Measurements from ENCODE around the gene TMEM270.
A peak's percentile ranks its signal among the peaks of the same experiment; 100 is the strongest.
"Not testable (repeated sequence)": the region's sequence is repeated elsewhere in the genome, so short reads cannot be mapped to it uniquely, and the experiment has no call there.

Gene TMEM270

DNA sequence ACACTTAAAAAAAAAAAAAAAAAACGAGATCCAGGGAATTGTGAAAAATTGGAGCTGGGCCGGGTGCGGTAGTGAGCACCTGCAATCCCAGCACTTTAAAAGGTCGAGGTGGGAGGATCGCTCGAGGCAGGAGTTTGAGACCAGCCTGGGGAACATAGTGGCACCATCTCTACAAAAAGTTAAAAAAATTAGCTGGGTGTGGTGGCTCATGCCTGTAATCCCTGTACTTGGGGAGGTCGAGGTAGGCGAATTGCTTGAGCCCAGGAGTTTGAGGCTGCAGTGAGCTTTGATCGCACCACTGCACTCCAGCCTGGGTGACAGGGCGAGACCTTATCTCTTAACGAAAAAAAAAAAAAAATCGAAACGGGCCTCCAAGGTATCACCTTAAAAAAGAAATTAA, 28.2 kb upstream of the TMEM270 start:
- DNase-seq, result no peak

DNA sequence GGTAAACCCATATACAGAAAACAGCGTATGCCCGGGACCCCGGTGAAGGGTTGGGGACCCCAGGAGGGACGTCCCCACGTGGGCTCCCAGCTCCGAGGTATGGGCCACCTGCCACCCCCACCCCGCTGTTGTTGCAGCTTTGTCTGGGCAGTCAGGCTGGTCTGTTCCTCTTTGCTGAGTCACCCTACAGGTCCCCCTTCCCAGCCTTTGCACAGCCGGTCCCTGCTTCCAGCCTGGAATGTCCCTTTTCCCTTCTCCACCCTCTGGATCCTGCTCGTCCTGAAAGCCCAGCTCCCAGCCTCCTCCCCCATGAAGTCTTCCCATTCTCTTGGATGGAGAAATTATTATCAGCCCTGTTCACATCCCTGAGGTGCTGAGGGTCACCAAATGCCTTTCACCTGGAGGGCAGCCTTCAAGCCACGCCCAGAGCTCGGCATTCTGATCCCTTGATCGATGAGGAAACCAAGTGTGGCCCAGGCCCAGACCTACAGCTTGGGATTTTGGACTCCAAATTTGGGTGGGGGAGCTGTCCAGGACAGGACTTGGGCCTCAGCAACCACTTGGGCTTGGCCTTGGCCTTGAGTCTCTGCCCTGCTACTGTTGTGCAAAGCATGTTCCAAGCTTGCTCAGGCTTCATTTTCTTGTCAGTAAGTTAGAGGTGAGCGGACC, 27.6 kb upstream of the TMEM270 start:
- DNase-seq, result no peak

DNA sequence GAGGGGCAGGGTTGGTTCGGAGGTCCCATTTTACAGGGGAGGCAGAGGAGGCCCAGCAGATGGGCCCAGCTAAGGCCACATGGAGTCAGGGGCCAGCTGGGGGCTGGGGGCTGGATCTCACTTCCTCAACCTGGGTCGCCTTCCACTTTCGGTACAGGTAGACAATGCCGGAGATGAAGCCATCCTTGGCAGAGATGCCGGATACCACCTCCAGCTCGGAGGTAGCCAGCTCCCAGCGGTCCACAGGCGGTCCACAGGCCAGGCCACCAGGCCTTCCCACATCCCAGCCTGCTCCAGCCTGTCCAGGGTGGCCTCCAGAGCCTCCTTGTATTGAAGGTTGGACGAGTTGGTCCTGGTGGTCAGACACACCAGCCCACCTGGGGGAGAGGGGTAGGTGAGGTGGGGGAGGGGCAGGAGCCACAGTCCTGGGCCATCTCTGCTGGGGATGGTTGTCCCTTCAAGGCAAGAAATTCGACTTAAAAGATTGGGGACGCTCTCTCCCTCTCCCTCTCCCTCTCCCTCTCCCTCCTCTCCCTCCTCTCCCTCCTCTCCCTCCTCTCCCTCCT, 26.2 kb upstream of the TMEM270 start:
- DNase-seq, result no peak

DNA sequence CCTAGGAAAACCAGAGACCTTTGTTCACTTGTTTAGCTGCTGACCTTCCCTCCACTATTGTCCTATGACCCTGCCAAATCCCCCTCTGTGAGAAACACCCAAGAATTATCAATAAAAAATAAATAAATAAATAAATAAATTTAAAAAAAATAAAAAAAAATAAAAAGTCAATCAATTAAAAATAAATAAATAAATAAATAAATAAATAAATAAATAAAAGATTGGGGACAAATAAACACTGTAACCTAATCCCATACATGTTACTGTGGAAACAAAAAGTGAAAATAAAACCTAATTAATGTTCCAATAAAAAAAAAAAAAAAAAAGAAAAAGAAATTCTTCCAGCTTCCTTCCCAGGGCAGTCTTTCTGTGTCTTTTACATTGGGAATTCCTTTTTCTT, 23.8 kb upstream of the TMEM270 start:
- DNase-seq, result not testable (repeated sequence)

DNA sequence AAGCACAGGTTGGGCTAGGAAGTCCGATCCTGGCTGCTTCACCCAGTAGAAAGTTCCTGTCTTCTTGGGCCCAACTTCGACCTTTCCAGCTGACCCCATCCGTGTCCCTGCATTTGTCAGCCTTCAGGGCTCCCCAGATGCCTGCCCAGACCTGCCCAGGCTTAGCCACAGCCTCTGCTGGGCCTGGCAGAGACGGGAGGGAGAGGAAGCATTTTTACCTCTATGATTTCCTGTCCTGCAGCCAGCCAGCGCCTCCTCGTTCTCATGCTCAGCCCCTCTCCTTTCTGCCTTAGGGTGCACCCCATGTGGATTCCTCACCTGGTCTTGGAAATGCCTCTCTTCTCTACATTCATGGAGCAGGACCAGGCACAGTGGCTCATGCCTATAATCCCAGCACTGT, 22.3 kb upstream of the TMEM270 start:
- no peak for DNase-seq

DNA sequence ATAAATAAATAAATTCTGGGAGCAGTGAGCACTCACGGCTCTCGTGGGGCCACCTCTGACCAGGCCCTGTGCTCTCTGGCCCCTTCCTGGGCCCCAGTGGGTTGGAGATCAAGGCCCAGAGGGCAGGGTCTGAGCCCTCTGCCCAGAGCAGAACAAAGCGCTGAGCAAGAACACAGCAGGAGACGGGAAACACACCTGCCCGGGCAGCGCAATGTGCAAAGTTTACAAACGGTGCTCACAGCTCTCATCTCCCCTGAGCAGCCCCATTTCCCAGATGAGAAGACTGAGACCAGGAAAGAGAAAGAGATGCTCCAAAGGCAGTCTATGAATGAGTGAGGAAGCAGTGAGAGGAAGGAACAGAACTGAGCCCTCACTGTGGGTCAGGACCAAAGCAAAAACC, 21.7 kb upstream of the TMEM270 start:
- DNase-seq, result no peak

DNA sequence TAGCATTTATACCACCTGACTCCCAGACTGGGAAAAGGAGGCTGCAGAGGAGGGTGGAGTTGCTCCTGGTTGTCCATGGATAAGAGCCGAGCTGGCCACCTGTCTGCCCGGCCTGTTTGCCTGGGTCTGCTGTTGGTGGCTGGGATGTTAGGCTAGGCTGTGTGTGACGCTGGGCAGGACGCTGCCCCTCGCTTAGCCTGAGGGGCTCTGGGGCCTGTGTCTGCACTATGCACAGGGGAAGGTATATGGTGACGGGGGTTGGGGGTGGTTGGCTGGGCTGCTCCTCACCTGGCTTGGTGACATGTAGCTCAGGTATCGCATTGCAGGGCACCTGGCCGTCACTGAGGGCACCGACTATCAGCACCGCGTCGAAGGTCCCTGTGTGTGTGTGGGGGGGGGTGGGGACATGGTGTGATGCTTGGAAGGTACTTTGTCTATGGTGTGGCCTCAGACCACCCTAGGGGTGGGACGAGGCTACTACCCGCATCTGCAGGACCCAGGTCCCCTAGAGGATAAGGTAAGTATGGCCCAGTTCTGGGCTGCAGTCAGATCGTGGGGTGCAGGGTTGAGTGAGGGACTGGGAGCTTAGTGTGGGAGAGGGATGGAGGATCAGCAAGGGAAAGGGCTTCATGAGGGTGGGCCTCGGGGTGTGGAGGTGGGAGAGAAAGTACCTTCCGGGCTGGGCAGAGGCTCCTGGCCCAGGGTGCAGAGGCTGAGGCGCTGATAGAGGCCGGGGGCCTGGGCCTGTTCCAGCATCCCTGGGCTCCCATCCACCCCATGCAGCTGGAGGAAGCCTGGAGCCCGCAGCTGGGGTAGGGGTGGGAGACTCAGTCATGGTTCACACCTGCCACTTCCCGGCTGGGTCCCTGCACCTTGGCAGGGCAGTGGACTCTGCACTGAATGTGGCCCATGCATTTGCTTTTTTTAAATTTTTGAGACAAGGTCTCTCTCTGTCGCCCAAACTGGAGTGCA, 20.9 kb upstream of the TMEM270 start:
- DNase-seq, result no peak

DNA sequence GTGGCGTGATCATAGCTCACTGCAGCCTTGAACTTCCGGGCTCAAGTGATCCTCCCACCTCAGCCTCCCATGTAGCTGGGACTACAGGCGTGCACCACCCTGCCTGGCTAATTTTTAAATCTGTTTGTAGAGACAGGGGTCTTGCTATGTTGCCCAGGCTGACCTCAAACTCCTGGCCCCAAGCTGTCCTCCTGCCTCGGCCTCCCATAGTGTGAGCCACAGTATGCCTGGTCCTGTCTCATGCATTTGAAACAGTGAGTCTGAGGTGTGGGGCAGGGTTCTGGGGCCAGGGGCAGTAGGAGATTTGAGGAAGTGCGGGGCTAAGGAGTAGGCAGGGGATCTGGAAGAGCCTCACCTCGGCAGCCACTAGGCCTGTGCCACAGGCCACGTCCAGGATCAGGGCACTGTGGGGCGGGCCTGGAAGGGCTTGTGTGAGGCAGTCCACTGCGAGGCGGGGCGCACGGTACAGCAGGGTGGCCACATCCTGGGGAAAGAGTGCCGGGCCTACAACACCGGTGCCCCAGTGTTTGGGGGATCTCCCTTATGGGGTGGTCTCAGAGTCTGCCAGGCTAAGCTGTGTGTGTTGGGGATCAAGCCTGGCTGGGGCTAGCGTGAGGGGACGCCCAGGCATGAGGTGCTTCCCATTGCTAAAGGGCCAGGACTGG, 20.1 kb upstream of the TMEM270 start:
- no peak for DNase-seq

DNA sequence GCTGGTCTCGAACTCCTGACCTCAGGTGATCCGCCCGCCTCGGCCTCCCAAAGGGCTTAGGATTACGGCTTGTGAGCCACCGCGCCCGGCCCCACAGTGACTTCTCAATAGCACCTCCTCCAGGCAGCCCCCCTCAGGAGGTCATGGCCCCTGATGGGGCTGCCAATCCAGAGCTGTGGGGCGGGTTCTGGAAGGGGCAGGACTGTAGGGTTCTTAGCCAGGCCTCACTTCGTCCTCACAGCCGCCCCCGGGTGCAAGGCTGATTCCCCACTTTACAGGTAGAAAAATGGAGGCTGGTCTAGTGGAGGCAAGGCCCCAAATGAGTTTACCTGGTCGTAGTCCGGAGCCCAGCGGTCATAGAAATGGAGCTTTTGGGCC, 19.3 kb upstream of the TMEM270 start:
- no peak for DNase-seq

DNA sequence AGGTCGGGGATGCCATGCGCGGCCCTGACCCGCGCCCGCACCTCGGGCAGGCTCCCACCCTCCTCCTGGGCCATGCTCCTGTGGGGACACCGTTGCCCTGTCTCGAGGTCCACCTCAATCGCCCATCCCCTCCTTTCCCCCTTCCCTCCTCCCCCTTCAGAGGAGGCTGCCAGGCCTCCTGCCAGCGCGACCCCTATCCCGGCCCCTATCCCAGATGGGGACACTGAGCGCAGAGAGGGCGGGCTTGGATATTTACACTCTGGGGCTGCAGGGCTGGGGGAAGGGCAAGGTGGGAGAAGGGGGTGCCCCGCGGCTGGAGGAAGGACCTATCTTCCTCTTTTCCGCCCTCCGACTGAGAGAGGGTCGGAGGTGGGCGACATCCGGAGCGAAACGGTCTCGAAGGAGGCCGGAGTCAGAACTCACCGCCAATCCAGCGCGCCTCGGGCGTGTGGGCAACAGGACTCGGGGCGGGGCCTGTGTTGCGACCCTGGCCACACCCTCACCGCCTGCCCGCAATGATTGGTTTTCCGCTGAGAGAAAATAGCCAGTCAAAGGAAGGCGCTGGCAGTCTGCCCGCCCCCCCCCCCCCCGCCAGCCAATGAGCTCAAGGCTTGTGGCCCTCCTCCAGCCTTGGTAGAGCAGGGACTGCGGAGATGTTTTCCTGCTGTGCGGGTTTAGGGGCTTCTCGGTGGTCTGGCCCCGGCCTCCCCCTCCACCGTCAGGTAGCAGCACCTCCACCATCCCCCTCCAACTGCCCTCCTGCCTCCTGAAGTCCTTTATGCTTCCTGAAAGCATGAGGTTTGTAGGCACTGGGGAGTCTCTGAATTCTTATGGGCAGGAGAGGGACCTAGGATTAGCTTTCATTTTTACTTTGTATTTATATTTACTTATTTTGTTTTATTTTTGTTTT, 18.6 kb upstream of the TMEM270 start, which contains the start of gene METTL27:
METTL27 (minus strand) TSS at position 450 of the 910 bp plus-strand sequence; CDS start at position 74, 376 bp downstream.
- peak; percentile 92 for DNase-seq

DNA sequence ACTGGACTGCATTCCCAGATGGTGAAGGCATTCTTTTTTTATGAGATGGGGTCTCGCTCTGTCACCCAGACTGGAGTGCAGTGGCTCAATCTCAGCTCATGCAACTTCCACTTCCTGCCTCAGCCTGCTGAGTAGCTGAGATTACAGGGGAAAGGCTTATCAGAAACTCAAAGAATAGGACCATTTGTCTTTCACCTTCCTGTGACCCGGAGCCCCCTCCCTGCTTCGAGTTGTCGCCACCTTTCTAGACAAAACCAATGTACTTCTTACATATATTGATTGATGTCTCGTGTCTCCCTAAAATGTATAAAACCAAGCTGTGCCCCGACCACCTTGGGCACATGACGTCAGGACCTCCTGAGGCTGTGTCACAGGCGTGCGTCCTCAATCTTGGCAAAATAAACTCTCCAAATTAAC, 16.8 kb upstream of the TMEM270 start:
- no peak for DNase-seq

DNA sequence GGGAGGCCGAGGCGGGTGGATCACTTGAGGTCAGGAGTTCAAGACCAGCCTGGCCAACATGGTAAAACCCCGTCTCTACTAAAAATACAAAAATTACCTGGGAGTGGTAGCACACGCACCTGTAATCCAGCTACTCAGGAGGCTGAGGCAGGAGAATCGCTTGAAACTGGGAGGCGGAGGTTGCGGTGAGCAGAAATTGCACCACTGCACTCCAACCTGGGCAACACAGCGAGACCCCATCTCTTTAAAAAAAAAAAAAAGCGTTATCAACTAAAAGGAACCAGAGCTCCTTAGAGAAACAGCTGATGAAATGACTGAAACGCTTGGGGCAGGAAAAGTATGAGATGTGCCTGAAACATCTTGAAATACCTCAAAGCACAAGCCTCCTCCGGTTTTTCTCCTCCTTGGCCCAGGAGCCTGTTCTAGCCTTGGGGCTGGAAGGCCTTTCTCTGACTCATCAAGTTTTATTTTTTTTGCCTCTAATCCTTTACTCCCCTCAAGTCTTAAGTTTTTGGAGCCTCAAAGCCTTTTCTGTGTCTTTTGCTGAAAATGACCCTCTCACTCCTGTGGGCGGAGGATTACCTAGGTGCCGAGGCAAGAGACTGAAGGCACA, 16.0 kb upstream of the TMEM270 start:
- DNase-seq, result no peak

DNA sequence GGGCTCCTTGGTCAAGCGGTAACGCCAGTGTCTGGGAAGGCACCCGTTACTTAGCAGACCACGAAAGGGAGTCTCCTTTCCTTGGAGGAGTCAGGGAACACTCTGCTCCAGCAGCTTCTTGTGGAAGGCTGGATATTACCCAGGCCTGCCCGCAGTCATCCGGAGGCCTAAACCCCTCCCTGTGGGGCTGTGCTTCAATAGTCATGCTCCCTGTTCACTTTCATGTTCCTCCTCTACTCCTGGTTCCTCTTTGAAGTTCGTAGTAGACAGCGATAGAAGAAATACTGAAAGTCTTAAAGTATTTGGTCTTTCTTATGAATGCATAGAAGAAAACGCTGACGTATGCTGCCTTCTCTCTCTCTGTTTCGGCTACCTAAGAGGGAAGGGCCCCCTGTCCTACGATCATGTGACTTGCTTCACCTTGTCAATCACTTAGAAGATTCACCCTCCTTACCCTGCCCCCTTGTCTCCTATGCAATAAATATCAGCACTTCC, 15.2 kb upstream of the TMEM270 start:
- DNase-seq, result not testable (repeated sequence)

DNA sequence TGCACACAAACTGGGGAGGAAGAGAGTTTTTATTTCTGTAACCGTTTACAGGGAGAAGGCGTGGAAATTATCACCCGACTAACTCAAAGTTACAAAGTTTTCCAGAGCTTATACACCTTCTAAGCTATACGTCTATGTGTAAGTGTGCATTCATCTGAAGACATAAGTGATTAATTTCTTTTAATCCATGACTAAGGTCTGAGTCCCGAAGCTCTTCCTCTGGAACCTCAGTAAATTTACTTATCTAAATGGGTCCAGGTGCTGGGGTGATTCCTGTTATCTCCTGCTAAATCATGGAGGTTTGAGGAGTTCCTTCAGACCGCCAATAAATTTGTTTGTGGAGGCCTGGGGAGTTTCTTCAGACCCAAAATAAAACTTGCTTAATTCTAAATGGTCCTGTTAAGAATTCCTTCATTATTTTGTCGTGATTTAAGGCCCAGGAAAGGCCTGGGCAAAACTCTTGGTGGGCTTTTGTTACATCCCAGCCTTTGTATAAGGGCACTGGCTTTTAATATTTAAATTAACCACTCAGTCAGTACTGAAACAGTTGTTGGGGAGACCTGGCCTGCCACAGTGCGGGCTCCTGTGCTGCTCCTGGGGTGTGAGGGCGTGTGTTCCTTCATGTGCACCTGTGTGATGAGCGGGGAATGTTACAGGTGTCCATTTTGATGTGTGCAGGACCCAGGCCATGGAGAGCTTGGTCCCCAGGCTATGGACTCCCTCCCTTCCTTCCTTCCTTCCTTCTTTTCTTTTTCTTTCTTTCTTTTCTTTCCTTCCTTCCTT, 12.8 kb upstream of the TMEM270 start:
- no peak for DNase-seq

DNA sequence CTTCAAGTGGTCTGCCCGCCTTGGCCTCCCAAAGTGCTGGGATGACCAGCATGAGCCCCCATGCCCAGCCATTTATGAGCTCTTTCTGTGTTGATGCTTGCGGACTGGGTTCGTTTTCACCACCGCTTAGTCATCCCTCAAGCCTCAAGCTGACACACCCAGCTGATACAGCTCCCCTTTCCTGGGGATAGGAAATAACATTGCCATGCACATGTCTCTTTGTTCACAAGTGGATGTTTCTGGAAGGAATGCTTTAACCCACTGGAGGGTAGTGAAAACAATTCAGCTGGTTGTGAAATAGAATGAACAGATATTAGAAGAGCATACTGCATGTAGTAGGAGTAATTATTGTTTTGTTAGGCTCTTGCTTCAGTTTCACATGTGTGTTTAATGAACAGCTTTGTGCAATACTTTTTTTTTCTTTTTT, 10.2 kb upstream of the TMEM270 start:
- DNase-seq, result peak; percentile 50

DNA sequence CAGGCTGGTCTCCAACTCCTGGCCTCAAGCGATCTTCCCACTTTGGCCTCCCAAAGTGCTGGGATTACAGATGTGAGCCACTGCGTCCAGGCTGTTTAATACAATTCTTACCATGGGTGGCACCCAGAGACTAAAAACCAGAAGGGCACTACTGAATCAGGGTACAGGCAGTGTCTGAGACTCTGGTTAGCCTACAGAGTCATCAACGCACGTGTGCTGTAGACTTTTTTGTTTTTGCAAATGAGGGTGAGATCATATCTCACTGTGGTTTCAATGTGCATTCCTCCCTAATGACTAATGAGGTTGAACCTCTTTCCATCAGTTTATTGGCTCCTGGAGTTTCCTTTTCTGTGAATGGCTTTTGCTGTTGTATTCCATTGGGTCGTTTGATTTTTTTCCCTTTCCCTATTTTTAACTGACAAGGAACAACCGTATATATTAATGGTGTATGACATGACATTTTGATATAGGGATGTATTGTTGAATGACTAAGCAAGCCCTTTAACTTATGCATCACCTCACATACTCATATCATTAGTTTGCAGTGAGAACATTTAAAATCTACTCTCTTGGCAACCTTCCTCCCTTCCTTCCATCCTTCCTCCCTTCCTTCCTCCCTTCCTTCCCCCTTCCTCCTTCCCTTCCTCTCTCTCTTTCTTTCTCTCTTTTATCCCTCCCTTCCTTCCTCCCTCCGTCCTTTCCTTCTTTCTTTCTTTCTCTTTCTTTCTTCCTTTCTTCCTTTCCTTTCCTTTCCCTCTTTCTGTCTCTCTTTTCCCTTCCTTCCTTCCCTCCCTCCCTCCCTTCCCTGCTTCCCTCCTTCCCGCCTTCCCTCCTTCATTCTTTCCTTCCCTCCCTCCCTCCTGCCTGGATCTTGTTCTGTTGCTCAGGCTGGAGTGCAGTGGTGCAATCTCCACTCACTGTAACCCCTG, 9.3 kb upstream of the TMEM270 start:
- peak; percentile 82 for DNase-seq

DNA sequence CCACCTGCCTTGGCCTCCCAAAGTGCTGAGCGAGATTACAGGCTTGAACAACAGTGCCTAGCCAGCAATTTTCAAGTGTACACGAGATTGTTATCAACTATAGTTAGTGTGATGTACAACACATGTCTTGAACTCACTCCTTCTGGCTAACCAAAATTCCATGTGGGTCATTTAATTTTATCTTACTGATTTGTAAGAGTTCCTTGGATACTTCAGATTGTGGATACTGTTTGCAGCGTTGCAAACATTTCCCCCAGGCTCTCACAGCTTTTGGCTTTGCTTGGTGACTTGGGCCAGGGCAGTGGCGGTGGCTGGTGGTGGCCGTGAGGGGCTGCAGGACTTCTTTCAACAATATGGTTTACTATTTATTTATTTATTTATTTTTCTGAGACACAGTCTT, 8.5 kb upstream of the TMEM270 start:
- no peak for DNase-seq

DNA sequence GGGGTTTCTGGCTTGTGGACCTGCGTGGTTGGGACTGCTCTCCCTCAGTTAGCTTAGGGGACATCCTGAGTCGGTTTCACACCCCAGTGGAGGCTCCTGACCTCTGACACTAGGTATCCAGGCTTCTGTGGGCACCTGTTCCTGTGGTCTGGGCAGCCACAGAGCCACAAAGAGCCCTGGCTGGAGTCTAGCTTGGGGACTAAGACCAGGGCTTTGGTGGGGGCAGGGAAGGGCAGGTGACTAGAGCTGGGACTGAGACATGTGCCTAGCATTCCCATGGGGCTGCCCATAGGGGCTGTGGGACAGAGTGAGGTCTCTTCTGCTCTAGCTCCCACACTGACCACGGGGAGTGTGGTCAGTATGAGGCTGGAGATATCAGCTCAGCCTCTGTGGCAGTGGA, 4.0 kb upstream of the TMEM270 start:
- no peak for DNase-seq

DNA sequence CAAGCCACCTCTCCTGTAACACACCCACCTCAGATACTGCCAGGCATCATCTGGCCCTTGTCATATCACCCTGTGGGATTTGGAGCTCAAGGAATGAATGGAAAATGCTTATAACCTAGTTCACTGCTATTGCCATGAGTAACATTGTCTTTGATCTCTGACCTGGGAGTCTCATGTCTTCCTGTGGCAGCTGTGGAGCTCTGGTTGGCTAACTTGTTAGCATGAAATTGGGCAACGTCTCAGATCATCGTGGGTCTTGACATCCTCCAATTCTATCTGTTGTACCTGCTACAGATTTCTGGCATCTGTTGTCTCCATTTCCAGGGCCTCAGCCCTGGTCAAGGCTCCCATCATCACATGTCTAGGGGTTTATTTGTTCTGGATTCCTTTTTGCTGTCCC, 2.2 kb upstream of the TMEM270 start:
- DNase-seq, result no peak
